Sigmoid colon (tissue), 4 donors: ENCODE data around the gene FAM168A.

ENCODE experiments used
- CTCF ChIP-seq, 4 experiments: fragments of 450-650 bp in 3 of 4; fragments of 200-600 bp in 1 of 4; IDR thresholded peaks; one replicate each; pipeline ENCODE4 v1.5.1; 2016 to 2019; ENCODE audit warnings: antibody characterized with exemption in 4 of 4, mild to moderate bottlenecking in 3 of 4, moderate library complexity in 2 of 4
- POLR2A ChIP-seq, 2 donors: fragments of 450-650 bp; IDR thresholded peaks; one replicate each; pipeline ENCODE4 v1.6.1; 2016; ENCODE audit warnings: antibody characterized with exemption in 2 of 2, mild to moderate bottlenecking in 2 of 2, moderate library complexity in 2 of 2
- POLR2AphosphoS5 ChIP-seq, 4 donors: sonication (generic); formaldehyde crosslinking; IDR thresholded peaks; one replicate each; pipeline ENCODE4 v1.6.1; 2017; ENCODE audit warnings: antibody characterized with exemption in 4 of 4

GRCh38 chr11:73384125-73384441, 213.8 kb downstream of the FAM168A start:
- TF ChIP-seq CTCF (IDR thresholded peaks at IDR 0.05) (no peak), POLR2A (IDR thresholded peaks at IDR 0.05) (no peak), POLR2AphosphoS5 (IDR thresholded peaks at IDR 0.05) (no peak)
